22Rv1 (cell line): Measurements from ENCODE around the gene NUDC.

Experiments used
- ZFX ChIP-seq: fragments of 450-650 bp; IDR thresholded peaks from 2 replicates; pipeline ENCODE4 v1.6.1; 2017; ENCODE audit warnings: antibody characterized with exemption, borderline replicate concordance
- TF ChIP-seq, protein P1 (sequence below): fragments of 450-650 bp; IDR thresholded peaks from 2 replicates; pipeline ENCODE4 v1.5.1; 2017; ENCODE audit warnings: mild to moderate bottlenecking

DNA sequence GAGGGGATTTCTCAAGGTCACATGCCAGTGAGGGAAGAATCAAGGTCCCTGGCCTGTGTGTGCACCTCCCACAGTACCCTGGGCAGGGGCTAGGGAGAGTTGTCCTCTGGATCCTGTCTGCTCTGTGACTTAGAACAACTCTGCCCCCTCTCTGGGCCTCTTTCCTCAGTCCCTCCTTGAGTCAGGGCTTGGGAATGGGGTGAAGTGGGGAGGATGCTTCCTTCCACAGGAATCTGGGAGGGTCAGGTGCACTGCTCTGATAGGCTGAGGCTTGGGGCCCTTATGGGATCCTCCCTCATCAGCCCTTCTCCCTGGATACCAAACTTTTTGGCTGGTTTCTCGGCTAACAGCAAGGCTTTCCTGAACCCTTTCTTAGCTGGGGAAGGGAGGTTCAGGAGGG lies 74.5 kb downstream of the NUDC start:
- TF ChIP-seq, protein P1, sequence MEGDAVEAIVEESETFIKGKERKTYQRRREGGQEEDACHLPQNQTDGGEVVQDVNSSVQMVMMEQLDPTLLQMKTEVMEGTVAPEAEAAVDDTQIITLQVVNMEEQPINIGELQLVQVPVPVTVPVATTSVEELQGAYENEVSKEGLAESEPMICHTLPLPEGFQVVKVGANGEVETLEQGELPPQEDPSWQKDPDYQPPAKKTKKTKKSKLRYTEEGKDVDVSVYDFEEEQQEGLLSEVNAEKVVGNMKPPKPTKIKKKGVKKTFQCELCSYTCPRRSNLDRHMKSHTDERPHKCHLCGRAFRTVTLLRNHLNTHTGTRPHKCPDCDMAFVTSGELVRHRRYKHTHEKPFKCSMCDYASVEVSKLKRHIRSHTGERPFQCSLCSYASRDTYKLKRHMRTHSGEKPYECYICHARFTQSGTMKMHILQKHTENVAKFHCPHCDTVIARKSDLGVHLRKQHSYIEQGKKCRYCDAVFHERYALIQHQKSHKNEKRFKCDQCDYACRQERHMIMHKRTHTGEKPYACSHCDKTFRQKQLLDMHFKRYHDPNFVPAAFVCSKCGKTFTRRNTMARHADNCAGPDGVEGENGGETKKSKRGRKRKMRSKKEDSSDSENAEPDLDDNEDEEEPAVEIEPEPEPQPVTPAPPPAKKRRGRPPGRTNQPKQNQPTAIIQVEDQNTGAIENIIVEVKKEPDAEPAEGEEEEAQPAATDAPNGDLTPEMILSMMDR, result no peak
- no peak for TF ChIP-seq ZFX
